GM12892 (cell line): ENCODE data around the gene SLC46A2.

ENCODE experiments used
- POLR2A ChIP-seq: IDR thresholded peaks from 2 replicates; pipeline ENCODE4 v1.6.1; 2011; ENCODE audit warnings: low read depth, low read length, control low read depth
- POLR2AphosphoS5 ChIP-seq: IDR thresholded peaks from 2 replicates; pipeline ENCODE4 v1.6.1; 2011; ENCODE audit warnings: low read depth, low read length, control low read depth

GRCh38 chr9:112844771-112845542, 45.7 kb downstream of the SLC46A2 start:
- TF ChIP-seq POLR2AphosphoS5 (no peak), POLR2A (no peak)
